HS-27A (cell line): ENCODE data around the gene TSEN34.
A peak's percentile ranks its signal among the peaks of the same experiment; 100 is the strongest.
"Not testable (repeated sequence)": the region's sequence is repeated elsewhere in the genome, so short reads cannot be mapped to it uniquely, and the experiment has no call there.

Source experiments
- DNase-seq: peaks from one replicate; pipeline ENCODE4 v3.0.0-alpha.2; 2012; ENCODE audit warnings: low read depth, missing footprints

The TSEN34 gene

GRCh38 chr19:54188215-54188871 lies 2.8 kb upstream of the TSEN34 start:
- no peak for DNase-seq

GRCh38 chr19:54189145-54189734 lies 1.9 kb upstream of the TSEN34 start, which contains the start of gene MBOAT7:
TSS of gene MBOAT7 (minus strand) at chr19:54189580. CDS start at chr19:54188508, 1,072 bp downstream.
- DNase-seq = no peak

- peak; percentile 100 for DNase-seq
Measured at GRCh38 chr19:54189735-54190502, 1.2 kb upstream of the TSEN34 start.

- DNase-seq = peak; percentile 100
Measured at GRCh38 chr19:54190503-54191010, 551 bp upstream of the TSEN34 start.

GRCh38 chr19:54191811-54192453 lies 824 bp downstream of the TSEN34 start:
- no peak for DNase-seq

GRCh38 chr19:54193011-54193410 lies 1.9 kb downstream of the TSEN34 start:
- no peak for DNase-seq

- not testable (repeated sequence) for DNase-seq
Measured at GRCh38 chr19:54194463-54194862, 3.4 kb downstream of the TSEN34 start.

- DNase-seq = no peak
Measured at GRCh38 chr19:54196536-54196935, 5.4 kb downstream of the TSEN34 start.

GRCh38 chr19:54197121-54197520 lies 6.0 kb downstream of the TSEN34 start:
- no peak for DNase-seq

GRCh38 chr19:54199401-54199800 lies 8.3 kb downstream of the TSEN34 start:
- DNase-seq = no peak

- DNase-seq = no peak
Measured at GRCh38 chr19:54201172-54201701, 10.1 kb downstream of the TSEN34 start.

GRCh38 chr19:54201980-54202379 lies 10.9 kb downstream of the TSEN34 start:
- no peak for DNase-seq

- no peak for DNase-seq
Measured at GRCh38 chr19:54203151-54203611, 12.1 kb downstream of the TSEN34 start.

GRCh38 chr19:54204767-54205468 lies 13.8 kb downstream of the TSEN34 start:
- no peak for DNase-seq

GRCh38 chr19:54206030-54206830 lies 15.1 kb downstream of the TSEN34 start:
- no peak for DNase-seq

- DNase-seq = no peak
Measured at GRCh38 chr19:54206831-54207177, 15.7 kb downstream of the TSEN34 start.

GRCh38 chr19:54207193-54207592 lies 16.1 kb downstream of the TSEN34 start:
- DNase-seq = not testable (repeated sequence)

GRCh38 chr19:54207676-54207982 lies 16.5 kb downstream of the TSEN34 start:
- no peak for DNase-seq

- DNase-seq = no peak
Measured at GRCh38 chr19:54207983-54208783, 17.1 kb downstream of the TSEN34 start.

- no peak for DNase-seq
Measured at GRCh38 chr19:54208784-54209057, 17.6 kb downstream of the TSEN34 start.
